Liver (tissue), 9 donors: ENCODE measurements around the gene MLLT3. TPM values are rescaled to one million over a fixed set of nuclear protein-coding genes. Genes with fewer than 3 reads are reported as not detected.

ENCODE experiments used
- DNase-seq: peaks from one replicate; pipeline ENCODE4 v3.0.0-alpha.2; 2017; ENCODE audit warnings: low spot score
- H3K27ac ChIP-seq, 2 donors: one replicate each; pipeline ENCODE4 v1.7.0; 2013; ENCODE audit warnings: inconsistent platforms in 2 of 2, low read length in 2 of 2, control low read depth in 1 of 2, low read depth in 1 of 2, mild to moderate bottlenecking in 1 of 2
- H3K27me3 ChIP-seq, 4 donors: one replicate each; pipeline versions ENCODE4 v1.6.1 to v1.7.0; 2013; ENCODE audit warnings: low read length in 3 of 4, inconsistent platforms in 1 of 4, mild to moderate bottlenecking in 1 of 4, moderate library complexity in 1 of 4; ENCODE audit not compliant: control insufficient read depth in 4 of 4, insufficient read depth in 4 of 4
- H3K36me3 ChIP-seq, 4 donors: one replicate each; pipeline versions ENCODE4 v1.6.1 to v1.7.0; 2013; ENCODE audit warnings: low read length in 3 of 4, mild to moderate bottlenecking in 3 of 4, low read depth in 1 of 4, moderate library complexity in 1 of 4; ENCODE audit not compliant: control insufficient read depth in 4 of 4, insufficient read depth in 3 of 4
- H3K4me1 ChIP-seq, 4 donors: one replicate each; pipeline versions ENCODE4 v1.6.1 to v1.7.0; 2013; ENCODE audit warnings: low read length in 3 of 4, mild to moderate bottlenecking in 3 of 4, moderate library complexity in 1 of 4; ENCODE audit not compliant: control insufficient read depth in 4 of 4, insufficient read depth in 4 of 4
- H3K4me3 ChIP-seq, 3 donors: one replicate each; pipeline versions ENCODE4 v1.6.1 to v1.7.0; 2013; ENCODE audit warnings: low read length in 3 of 3, control low read depth in 1 of 3, low read depth in 1 of 3, mild to moderate bottlenecking in 1 of 3
- H3K9ac ChIP-seq, 2 donors: one replicate each; pipeline ENCODE4 v1.7.0; 2013; ENCODE audit warnings: low read length in 2 of 2, mild to moderate bottlenecking in 2 of 2, moderate library complexity in 2 of 2, control low read depth in 1 of 2, low read depth in 1 of 2
- H3K9me3 ChIP-seq, 4 donors: one replicate each; pipeline versions ENCODE4 v1.6.1 to v1.7.0; 2013; ENCODE audit warnings: low read length in 3 of 4; ENCODE audit not compliant: control insufficient read depth in 4 of 4
- ATF3 ChIP-seq: IDR thresholded peaks from 2 replicates; pipeline ENCODE4 v1.6.1; 2016; ENCODE audit warnings: antibody characterized with exemption
- FOXA1 ChIP-seq: IDR thresholded peaks from 2 replicates; pipeline ENCODE4 v1.6.1; 2016; ENCODE audit warnings: antibody characterized with exemption
- FOXA2 ChIP-seq: IDR thresholded peaks from 2 replicates; pipeline ENCODE4 v1.6.1; 2016; ENCODE audit warnings: antibody characterized with exemption
- GABPA ChIP-seq, 2 donors: IDR thresholded peaks in 1 of 2; conservative IDR thresholded peaks in 1 of 2; 2 replicates each; pipeline ENCODE4 v1.6.1; 2016; ENCODE audit warnings: antibody characterized with exemption in 2 of 2, mild to moderate bottlenecking in 1 of 2, moderate library complexity in 1 of 2
- HNF4A ChIP-seq, 2 donors: conservative IDR thresholded peaks; 2 replicates each; pipeline ENCODE4 v1.6.1; 2016; ENCODE audit warnings: antibody characterized with exemption in 2 of 2, mild to moderate bottlenecking in 2 of 2
- HNF4G ChIP-seq: IDR thresholded peaks from 2 replicates; pipeline ENCODE4 v1.6.1; 2016; ENCODE audit warnings: antibody characterized with exemption
- JUND ChIP-seq, 2 donors: IDR thresholded peaks; 2 replicates each; pipeline ENCODE4 v1.6.1; 2016; ENCODE audit warnings: antibody characterized with exemption in 2 of 2
- MAX ChIP-seq: IDR thresholded peaks from 2 replicates; pipeline ENCODE4 v1.6.1; 2016; ENCODE audit warnings: antibody characterized with exemption
- NR2F2 ChIP-seq: IDR thresholded peaks from 2 replicates; pipeline ENCODE4 v1.6.1; 2016; ENCODE audit warnings: antibody characterized with exemption
- RAD21 ChIP-seq, 2 donors: IDR thresholded peaks; 2 replicates each; pipeline ENCODE4 v1.6.1; 2016; ENCODE audit warnings: antibody characterized with exemption in 2 of 2, mild to moderate bottlenecking in 2 of 2
- REST ChIP-seq: IDR thresholded peaks from 2 replicates; pipeline ENCODE4 v1.6.1; 2016; ENCODE audit warnings: antibody characterized with exemption, mild to moderate bottlenecking
- RXRA ChIP-seq, 2 donors: IDR thresholded peaks; 2 replicates each; pipeline ENCODE4 v1.6.1; 2017 to 2018; ENCODE audit warnings: antibody characterized with exemption in 2 of 2, mild to moderate bottlenecking in 1 of 2
- TAF1 ChIP-seq: conservative IDR thresholded peaks from 2 replicates; pipeline ENCODE4 v1.6.1; 2016; ENCODE audit warnings: antibody characterized with exemption, mild to moderate bottlenecking
- YY1 ChIP-seq: IDR thresholded peaks from 2 replicates; pipeline ENCODE4 v1.6.1; 2016; ENCODE audit warnings: antibody characterized with exemption, mild to moderate bottlenecking
- ZBTB33 ChIP-seq: IDR thresholded peaks from 2 replicates; pipeline ENCODE4 v1.6.1; 2016; ENCODE audit warnings: antibody characterized with exemption
- WGBS: extraction: QIAGEN DNeasy Blood & Tissue Kit; methylation state at CpG from one replicate; pipeline ENCODE4 v1.1.7; 2013; 5-methylcytosine and 5-hydroxymethylcytosine counted together
- polyA plus RNA-seq, 2 donors: library from polyadenylated mRNA; stranded (reverse) in 1 of 2; unstranded in 1 of 2; fragments of 200-250 nt in 1 of 2; fragments of >200 nt in 1 of 2; fragmentation: Nextera tagmentation in 1 of 2; extraction: Ambion mirVana in 1 of 2; gene quantifications; one replicate each; pipeline versions ENCODE4 v1.2.1 to v1.2.3, GENCODE V29; 2013 to 2015
- total RNA-seq, 2 donors: library from RNA; depleted of rRNA; stranded (reverse); fragments of >200 nt; gene quantifications; one replicate each; pipeline ENCODE4 v1.2.3, GENCODE V29; 2014
- donor health status: healthy.
- donor health status: healthy.
- donor health status: healthy.
- donor health status: healthy.
- donor health status: healthy.

The MLLT3 gene
- total and polyA plus RNA-seq, 4 donors: 0.79 to 25.5 (median 1.3) TPM

- Histone ChIP-seq H3K4me3 (no peak overlapping the region), H3K27ac (no peak overlapping the region), H3K9me3 (no peaks in the 10 kb centered on the region), H3K27me3 (no peaks in the 10 kb centered on the region), H3K4me1 (peaks cover 0 to 3% (median 0%) of the 10 kb centered on the region in 4 donors), H3K9ac (no peak overlapping the region), H3K36me3 (no peaks in the 10 kb centered on the region)
- DNase-seq: no peak
- no peak for TF ChIP-seq YY1
- 90% methylated on average over 5 of the region's 5 CpGs for WGBS
Observed at GRCh38 chr9:20528253-20528652, 94.0 kb downstream of the MLLT3 start.

- Histone ChIP-seq H3K36me3 (no peaks in the 10 kb centered on the region), H3K27me3 (no peaks in the 10 kb centered on the region), H3K4me1 (peaks cover 0 to 3% (median 0%) of the 10 kb centered on the region in 4 donors), H3K27ac (no peak overlapping the region), H3K9ac (no peak overlapping the region), H3K4me3 (no peak overlapping the region), H3K9me3 (no peaks in the 10 kb centered on the region)
- no peak for TF ChIP-seq MAX
- TF ChIP-seq HNF4G: no peak
- no peak for TF ChIP-seq RXRA (IDR thresholded peaks at IDR 0.05)
- no peak for TF ChIP-seq REST
- TF ChIP-seq JUND (IDR thresholded peaks at IDR 0.05): no peak
- TF ChIP-seq HNF4A (conservative IDR thresholded peaks at IDR 0.05): no peak
- no peak for TF ChIP-seq YY1
- TF ChIP-seq TAF1: no peak
- no peak for TF ChIP-seq NR2F2
- TF ChIP-seq FOXA1: no peak
- no peak for TF ChIP-seq RAD21 (IDR thresholded peaks at IDR 0.05)
- no peak for TF ChIP-seq ZBTB33
- no peak for TF ChIP-seq FOXA2
- no peak for TF ChIP-seq ATF3
- no peak for TF ChIP-seq GABPA (IDR thresholded peaks at IDR 0.05 in 1 of 2, conservative IDR thresholded peaks at IDR 0.05 in 1 of 2)
- no peak for DNase-seq
- 94% methylated on average over 1 of the region's 1 CpG for WGBS
Observed at GRCh38 chr9:20526500-20527319, 95.6 kb downstream of the MLLT3 start.
